Endothelial cell of umbilical vein (primary cell): ENCODE results near the gene PGM2L1. TPM values are rescaled to one million over a fixed set of nuclear protein-coding genes. Genes with fewer than 3 reads are reported as not detected.

Source experiments
- BruUV-seq: library from RNA; stranded (reverse); fragments of 400-500 nt; replicated peaks from 2 replicates; lab custom pipeline; 2021; lab: Mats Ljungman, UMichigan
- CTCF ChIA-PET: fragments of 300-600, 350-600 bp; sonication (Branson Sonifier 250); formaldehyde crosslinking; loops from one replicate; lab custom pipeline; 2021; ENCODE audit warnings: antibody characterized with exemption, inconsistent platforms; lab: Charles Lee
- POLR2A ChIA-PET: fragments of 300-600, 350-600 bp; sonication (Branson Sonifier 250); formaldehyde crosslinking; loops from one replicate; lab custom pipeline; 2021; ENCODE audit warnings: antibody characterized with exemption, inconsistent platforms; lab: Charles Lee
- DNase-seq: peaks from one replicate; pipeline ENCODE4 v3.0.0-alpha.2; 2011; ENCODE audit warnings: low read depth, low spot score
- FAIRE-seq: peaks from 2 replicates; lab custom pipeline; 2011; peaks lifted over from hg19 to GRCh38; lab: Jason Lieb, UNC
- H2AFZ ChIP-seq: 2 replicates; pipeline ENCODE4 v1.6.0; 2012; ENCODE audit warnings: low read depth, low read length, control low read depth, inconsistent platforms
- H3K27ac ChIP-seq: 2 replicates; pipeline ENCODE4 v1.5.1; 2011; ENCODE audit warnings: low read depth, mild to moderate bottlenecking, control low read depth, low read length, moderate library complexity; ENCODE audit not compliant: insufficient read depth
- H3K27me3 ChIP-seq, 2 experiments: 2 replicates each; pipeline versions ENCODE4 v1.6.0 to v1.6.1; 2011; ENCODE audit warnings: low read length in 2 of 2, mixed read lengths in 1 of 2; ENCODE audit not compliant: control insufficient read depth in 2 of 2, insufficient read depth in 2 of 2
- H3K36me3 ChIP-seq, 2 experiments: 2 replicates in 1 of 2; 3 replicates in 1 of 2; pipeline ENCODE4 v1.5.1; 2011; ENCODE audit warnings: low read length in 2 of 2, mild to moderate bottlenecking in 1 of 2, moderate library complexity in 1 of 2; ENCODE audit not compliant: control insufficient read depth in 2 of 2, insufficient read depth in 2 of 2; ENCODE audit errors: extremely low read depth in 1 of 2
- H3K4me1 ChIP-seq: 3 replicates; pipeline ENCODE4 v1.5.1; 2011; ENCODE audit warnings: mild to moderate bottlenecking, low read length; ENCODE audit not compliant: control insufficient read depth, insufficient read depth; ENCODE audit errors: extremely low read depth
- H3K4me2 ChIP-seq: 2 replicates; pipeline ENCODE4 v1.6.1; 2011; ENCODE audit warnings: low read length, control low read depth, mixed read lengths; ENCODE audit not compliant: insufficient read depth
- H3K4me3 ChIP-seq, 3 experiments: fragments of 200-600 bp in 1 of 3; sonication (generic), shearing (Covaris generic) in 1 of 3; replicated peaks in 1 of 3; 2 replicates each; pipeline ENCODE4 v1.5.1; 2011 to 2016; ENCODE audit warnings: control low read depth in 3 of 3, low read length in 3 of 3, mild to moderate bottlenecking in 2 of 3, inconsistent platforms in 1 of 3, low read depth in 1 of 3, moderate library complexity in 1 of 3; ENCODE audit not compliant: insufficient read depth in 1 of 3
- H3K79me2 ChIP-seq: 2 replicates; pipeline ENCODE4 v1.6.0; 2012; ENCODE audit warnings: low read length, inconsistent platforms; ENCODE audit not compliant: control insufficient read depth, insufficient read depth
- H3K9ac ChIP-seq: replicated peaks from 2 replicates; pipeline ENCODE3; 2011; ENCODE audit warnings: low read length, control low read depth; ENCODE audit not compliant: insufficient read depth; ENCODE audit errors: extremely low read depth
- H3K9me1 ChIP-seq: replicated peaks from 3 replicates; pipeline ENCODE4 v1.6.0; 2011; ENCODE audit warnings: mild to moderate bottlenecking, low read length; ENCODE audit not compliant: control insufficient read depth, insufficient read depth; ENCODE audit errors: extremely low read depth
- H3K9me3 ChIP-seq: replicated peaks from 2 replicates; pipeline ENCODE4 v1.5.1; 2012; ENCODE audit warnings: low read length, inconsistent platforms; ENCODE audit not compliant: control insufficient read depth, insufficient read depth
- H4K20me1 ChIP-seq: replicated peaks from 2 replicates; pipeline ENCODE3; 2011; ENCODE audit warnings: mild to moderate bottlenecking, low read length; ENCODE audit not compliant: control insufficient read depth, insufficient read depth; ENCODE audit errors: extremely low read depth
- CTCF ChIP-seq, 2 donors: IDR thresholded peaks; 1 replicate in 1 of 2; 2 replicates in 1 of 2; pipeline ENCODE4 v1.5.1; 2011; ENCODE audit warnings: low read length in 2 of 2, mild to moderate bottlenecking in 2 of 2, moderate library complexity in 2 of 2, control low read depth in 1 of 2, inconsistent platforms in 1 of 2, low read depth in 1 of 2; ENCODE audit not compliant: insufficient read depth in 1 of 2; ENCODE audit errors: extremely low read depth in 1 of 2
- EZH2 ChIP-seq: IDR thresholded peaks from 2 replicates; pipeline ENCODE4 v1.6.1; 2012; ENCODE audit warnings: borderline replicate concordance, low read depth, mild to moderate bottlenecking, moderate library complexity, low read length, inconsistent platforms; ENCODE audit not compliant: severe bottlenecking
- FOS ChIP-seq: IDR thresholded peaks from 2 replicates; pipeline ENCODE4 v1.6.1; 2011; ENCODE audit warnings: mild to moderate bottlenecking, low read length, moderate library complexity, borderline replicate concordance; ENCODE audit not compliant: insufficient read depth
- GATA2 ChIP-seq: IDR thresholded peaks from 2 replicates; pipeline ENCODE4 v1.7.0; 2011; ENCODE audit warnings: low read depth, mild to moderate bottlenecking, moderate library complexity, mixed read lengths, low read length; ENCODE audit not compliant: insufficient read length, insufficient read depth
- JUN ChIP-seq: IDR thresholded peaks from 2 replicates; pipeline ENCODE4 v1.6.1; 2011; ENCODE audit warnings: borderline replicate concordance, low read depth; ENCODE audit not compliant: insufficient read length, insufficient read depth
- MYC ChIP-seq: IDR thresholded peaks from one replicate; pipeline ENCODE4 v1.6.1; 2011; ENCODE audit warnings: mild to moderate bottlenecking, low read depth, low read length
- POLR2A ChIP-seq: IDR thresholded peaks from 2 replicates; pipeline ENCODE4 v1.6.1; 2012; ENCODE audit warnings: low read depth, mild to moderate bottlenecking, control low read depth, low read length
- POLR2AphosphoS5 ChIP-seq: IDR thresholded peaks from 2 replicates; pipeline ENCODE4 v1.6.1; 2012; ENCODE audit warnings: low read depth, mild to moderate bottlenecking, control low read depth, low read length, moderate library complexity; ENCODE audit not compliant: insufficient read depth
- dilution Hi-C: fragments of 300-500 bp; cut with MboI; formaldehyde crosslinking; loops from one replicate; pipeline ENCODE4 v1.15.0; 2019; ENCODE audit warnings: low sequenced_read_pairs; ENCODE audit not compliant: extremely low pct_ligation_motif_present
- intact Hi-C: fragments of 100-400 bp; cut with micrococcal nuclease; formaldehyde crosslinking; loops from one replicate; pipeline ENCODE4 v1.10.0; 2022
- polyA plus RNA-seq, 4 experiments: library from polyadenylated mRNA; depleted of rRNA in 3 of 4; stranded (reverse) in 3 of 4; unstranded in 1 of 4; fragments of >200 nt; gene quantifications; 2 replicates each; pipeline versions ENCODE4 v1.2.1 to v1.2.3, GENCODE V29; 2011 to 2012; ENCODE audit warnings: missing spikeins in 1 of 4
- total RNA-seq: library from RNA; stranded (reverse); gene quantifications from 2 replicates; pipeline ENCODE4 v1.2.3, GENCODE V29; 2021
- TF ChIP-seq, protein P1 (sequence below): IDR thresholded peaks from 2 replicates; pipeline ENCODE4 v1.6.1; 2011; ENCODE audit not compliant: insufficient read depth, insufficient read length

Gene PGM2L1
- total and polyA plus RNA-seq, 2 donors (not counting 3 experiments of a cell fraction or from before 2014, with no cell fraction given): 7.9 to 31.4 TPM

DNA sequence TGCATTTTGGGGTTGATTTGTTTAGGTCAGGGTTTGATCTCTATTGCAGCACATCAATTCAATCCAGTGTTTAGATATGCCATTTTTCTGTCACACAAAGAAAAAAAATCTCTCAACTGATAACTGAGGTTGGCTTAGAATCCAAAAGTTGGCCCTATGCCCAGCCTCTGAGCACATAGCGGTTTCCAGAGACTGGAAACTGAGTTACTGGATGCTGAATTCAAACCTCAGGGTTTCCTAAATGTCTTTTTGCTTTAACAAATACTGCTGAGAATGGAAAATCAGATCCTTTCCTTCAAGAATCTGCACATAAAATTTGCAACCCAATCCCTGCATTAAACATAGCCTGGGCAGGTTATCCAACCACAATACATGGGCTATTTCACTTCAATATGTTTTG, 90.8 kb downstream of the PGM2L1 start:
- H3K9me3 ChIP-seq: no peaks in the 10 kb centered on the region
- H3K36me3 ChIP-seq: no peaks in the 10 kb centered on the region
- H4K20me1 ChIP-seq: no peaks in the 10 kb centered on the region
- no peaks in the 10 kb centered on the region for H3K27me3 ChIP-seq
- H3K27ac ChIP-seq: no peak overlapping the region
- H3K79me2 ChIP-seq: no peaks in the 10 kb centered on the region
- no TSS peak for BruUV-seq
- FAIRE-seq (peak; percentile 73), DNase-seq (peak; percentile 68)
- H3K9me1 ChIP-seq: no peaks in the 10 kb centered on the region
- POLR2A ChIA-PET: no interaction called here
- H3K9ac ChIP-seq: no peak overlapping the region
- no peak for TF ChIP-seq JUN
- TF ChIP-seq CTCF (IDR thresholded peaks at IDR 0.05; ENCODE audit: extremely low read depth in 1 of 2, insufficient read depth in 1 of 2, low read depth in 1 of 2, low read length in 2 of 2): no peak
- TF ChIP-seq EZH2: no peak
- no peak for TF ChIP-seq GATA2
- no peak for TF ChIP-seq POLR2AphosphoS5
- TF ChIP-seq MYC: no peak
- TF ChIP-seq POLR2A: no peak
- TF ChIP-seq, protein P1, sequence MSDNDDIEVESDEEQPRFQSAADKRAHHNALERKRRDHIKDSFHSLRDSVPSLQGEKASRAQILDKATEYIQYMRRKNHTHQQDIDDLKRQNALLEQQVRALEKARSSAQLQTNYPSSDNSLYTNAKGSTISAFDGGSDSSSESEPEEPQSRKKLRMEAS: no peak
- no peak for TF ChIP-seq FOS
- no peak overlapping the region for H2AFZ ChIP-seq
- H3K4me3 ChIP-seq: no peak overlapping the region
- H3K4me1 ChIP-seq: peaks cover 12% of the 10 kb centered on the region
- dilution Hi-C loops: no loop called here
- no peak overlapping the region for H3K4me2 ChIP-seq
- intact Hi-C loops: no loop called here
- CTCF ChIA-PET: interaction anchor here (1.2 kb wide), 1 partner anchor 52 kb away, joined by 6 read pairs; no protein-coding TSS in a partner anchor
